ENCODE data around the gene CCS.
"Not testable (repeated sequence)": the region's sequence is repeated elsewhere in the genome, so short reads cannot be mapped to it uniquely, and the experiment has no call there.

The CCS gene

GRCh38 chr11:66592457-66593302 is at the start of gene CCS, which contains the start of gene CCDC87:
Gene CCS, plus strand, starts transcription at chr11:66593185. Its CDS starts 77 bp downstream, at chr11:66593262.
Gene CCDC87, minus strand, starts transcription at chr11:66593063. Its CDS starts 48 bp downstream, at chr11:66593015.
- H3K4me1 ChIP-seq (ENCODE audit: insufficient read depth, low read length, severe bottlenecking): peaks cover 35% of the 10 kb centered on the region
- no peaks in the 10 kb centered on the region for H3K79me2 ChIP-seq (ENCODE audit: insufficient read depth, low read length)
- no peak within 1 kb of the TSS for H2AFZ ChIP-seq (ENCODE audit: low read length)
- no peaks in the 10 kb centered on the region for H3F3A ChIP-seq (ENCODE audit: insufficient read depth, low read length)
- H4K20me1 ChIP-seq (ENCODE audit: insufficient read depth, low read length): no peaks in the 10 kb centered on the region
- peak within 1 kb of the TSS; percentile 71 for H3K4me3 ChIP-seq (ENCODE audit: low read depth, low read length, poor library complexity, severe bottlenecking)
- peak within 1 kb of the TSS; percentile 93 for H3K4me2 ChIP-seq (ENCODE audit: low read length)
- no peaks in the 10 kb centered on the region for H3K9me3 ChIP-seq (ENCODE audit: low read length)
- H3K36me3 ChIP-seq (ENCODE audit: insufficient read depth, low read length): no peaks in the 10 kb centered on the region; the same call in 1 of the 2 replicates
- TF ChIP-seq, protein P1, sequence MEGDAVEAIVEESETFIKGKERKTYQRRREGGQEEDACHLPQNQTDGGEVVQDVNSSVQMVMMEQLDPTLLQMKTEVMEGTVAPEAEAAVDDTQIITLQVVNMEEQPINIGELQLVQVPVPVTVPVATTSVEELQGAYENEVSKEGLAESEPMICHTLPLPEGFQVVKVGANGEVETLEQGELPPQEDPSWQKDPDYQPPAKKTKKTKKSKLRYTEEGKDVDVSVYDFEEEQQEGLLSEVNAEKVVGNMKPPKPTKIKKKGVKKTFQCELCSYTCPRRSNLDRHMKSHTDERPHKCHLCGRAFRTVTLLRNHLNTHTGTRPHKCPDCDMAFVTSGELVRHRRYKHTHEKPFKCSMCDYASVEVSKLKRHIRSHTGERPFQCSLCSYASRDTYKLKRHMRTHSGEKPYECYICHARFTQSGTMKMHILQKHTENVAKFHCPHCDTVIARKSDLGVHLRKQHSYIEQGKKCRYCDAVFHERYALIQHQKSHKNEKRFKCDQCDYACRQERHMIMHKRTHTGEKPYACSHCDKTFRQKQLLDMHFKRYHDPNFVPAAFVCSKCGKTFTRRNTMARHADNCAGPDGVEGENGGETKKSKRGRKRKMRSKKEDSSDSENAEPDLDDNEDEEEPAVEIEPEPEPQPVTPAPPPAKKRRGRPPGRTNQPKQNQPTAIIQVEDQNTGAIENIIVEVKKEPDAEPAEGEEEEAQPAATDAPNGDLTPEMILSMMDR (IDR thresholded peaks at IDR 0.05; ENCODE audit: low read length): peak; percentile 76
- TF ChIP-seq EZH2 (IDR thresholded peaks at IDR 0.05; ENCODE audit: borderline replicate concordance, low read length): no peak
- peak within 1 kb of the TSS; percentile 57 for H3K27ac ChIP-seq (ENCODE audit: low read depth, low read length, poor library complexity, severe bottlenecking)
- peak within 1 kb of the TSS; percentile 79 for H3K9ac ChIP-seq (ENCODE audit: low read length)
- H3K27me3 ChIP-seq (ENCODE audit: insufficient read depth, low read length): peaks cover 4% of the 10 kb centered on the region; the same call in 1 of the 2 replicates
- no peaks in the 10 kb centered on the region for H3K9me2 ChIP-seq (ENCODE audit: low read depth, low read length)

DNA sequence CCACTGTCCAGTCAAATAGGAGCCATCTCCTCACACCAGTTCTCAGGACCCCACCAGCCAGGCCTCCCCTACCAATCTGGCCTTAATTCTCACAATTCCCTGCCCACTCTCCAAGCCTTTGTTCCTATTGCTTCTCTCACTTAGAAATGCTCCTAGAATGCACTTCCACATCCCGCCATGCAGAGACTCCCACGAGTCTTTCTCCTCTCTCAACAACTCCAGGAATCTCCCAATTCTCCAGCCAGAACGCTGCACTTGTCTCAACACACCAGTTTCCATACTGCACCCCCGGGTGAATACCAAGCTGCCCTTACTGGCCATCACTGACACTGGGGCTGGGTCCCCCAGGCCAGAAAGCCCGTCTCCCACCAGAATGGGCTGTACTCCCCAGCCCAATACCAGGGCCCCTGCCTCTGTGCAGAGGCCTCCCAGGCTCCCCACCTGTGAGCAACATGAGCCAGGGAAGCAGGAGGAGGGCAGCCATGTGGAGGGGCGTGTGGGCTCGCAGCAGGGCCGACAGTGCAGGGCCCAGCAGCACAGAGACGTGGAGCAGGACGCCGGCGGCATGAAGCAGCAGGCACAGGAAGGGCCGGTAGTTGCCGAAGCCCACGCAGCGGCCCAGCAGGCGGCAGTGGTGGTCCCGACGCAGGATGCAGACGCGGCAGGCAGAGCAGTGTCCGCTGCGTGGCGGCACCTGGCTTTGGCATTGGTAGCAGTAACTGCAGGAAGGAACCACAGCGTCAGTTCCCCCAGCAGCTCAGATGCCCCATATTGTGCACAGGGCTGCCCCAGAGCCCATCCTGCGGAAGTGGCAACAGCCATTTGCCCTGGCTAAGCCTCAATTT is 49.5 kb upstream of the CCS start:
- peaks cover 7% of the 10 kb centered on the region; the same call in 1 of the 2 replicates for H3K36me3 ChIP-seq (ENCODE audit: insufficient read depth, low read length)
- no peaks in the 10 kb centered on the region for H4K20me1 ChIP-seq (ENCODE audit: insufficient read depth, low read length)
- no peaks in the 10 kb centered on the region for H3K79me2 ChIP-seq (ENCODE audit: insufficient read depth, low read length)
- peak overlapping the region; percentile 75 for H3K27ac ChIP-seq (ENCODE audit: low read depth, low read length, poor library complexity, severe bottlenecking)
- no peaks in the 10 kb centered on the region for H3K9me3 ChIP-seq (ENCODE audit: low read length)
- H3K4me3 ChIP-seq (ENCODE audit: low read depth, low read length, poor library complexity, severe bottlenecking): peak overlapping the region; percentile 44
- H3K27me3 ChIP-seq (ENCODE audit: insufficient read depth, low read length): 0 out of 2 replicates have a peak, but pooled peaks cover 3% of the 10 kb centered on the region
- H3F3A ChIP-seq (ENCODE audit: insufficient read depth, low read length): no peaks in the 10 kb centered on the region
- peak overlapping the region; percentile 91 for H3K4me2 ChIP-seq (ENCODE audit: low read length)
- peaks cover 33% of the 10 kb centered on the region for H3K4me1 ChIP-seq (ENCODE audit: insufficient read depth, low read length, severe bottlenecking)
- TF ChIP-seq, protein P1 (IDR thresholded peaks at IDR 0.05; ENCODE audit: low read length): peak; percentile 82
- no peak for TF ChIP-seq EZH2 (IDR thresholded peaks at IDR 0.05; ENCODE audit: borderline replicate concordance, low read length)
- H2AFZ ChIP-seq (ENCODE audit: low read length): no peak overlapping the region; the same call in 1 of the 2 replicates
- H3K9ac ChIP-seq (ENCODE audit: low read length): peak overlapping the region; percentile 79
- no peaks in the 10 kb centered on the region for H3K9me2 ChIP-seq (ENCODE audit: low read depth, low read length)

DNA sequence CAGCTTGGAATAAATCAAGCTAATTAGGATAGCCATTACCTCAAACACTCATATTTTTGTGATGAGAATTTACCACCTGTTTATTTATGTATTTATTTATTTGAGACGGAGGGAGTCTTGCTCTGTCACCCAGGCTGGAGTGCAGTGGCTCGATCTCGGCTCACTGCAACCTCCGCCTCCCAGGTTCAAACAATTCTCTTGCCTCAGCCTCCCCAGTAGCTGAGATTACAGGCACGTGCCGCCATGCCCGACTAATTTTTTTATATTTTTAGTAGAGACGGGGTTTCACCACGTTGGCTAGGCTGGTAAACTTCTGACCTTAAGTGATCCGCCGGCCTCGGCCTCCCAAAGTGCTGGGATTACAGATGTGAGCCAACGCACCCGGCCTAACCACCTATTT is 48.0 kb upstream of the CCS start:
- H3K27me3 ChIP-seq (ENCODE audit: insufficient read depth, low read length); H2AFZ ChIP-seq (ENCODE audit: low read length); H3K9me2 ChIP-seq (ENCODE audit: low read depth, low read length); H3K36me3 ChIP-seq (ENCODE audit: insufficient read depth, low read length); H4K20me1 ChIP-seq (ENCODE audit: insufficient read depth, low read length); H3K9me3 ChIP-seq (ENCODE audit: low read length); H3K79me2 ChIP-seq (ENCODE audit: insufficient read depth, low read length); H3F3A ChIP-seq (ENCODE audit: insufficient read depth, low read length): not testable (repeated sequence)
- Histone ChIP-seq H3K9ac (ENCODE audit: low read length) (peak overlapping the region; percentile 79), H3K27ac (ENCODE audit: low read depth, low read length, poor library complexity, severe bottlenecking) (peak overlapping the region; percentile 75), H3K4me3 (ENCODE audit: low read depth, low read length, poor library complexity, severe bottlenecking) (peak overlapping the region; percentile 89), H3K4me1 (ENCODE audit: insufficient read depth, low read length, severe bottlenecking) (peaks cover 33% of the 10 kb centered on the region), H3K4me2 (ENCODE audit: low read length) (peak overlapping the region; percentile 91)
